Measurements from ENCODE around the gene MTARC1.

The MTARC1 gene

DNA sequence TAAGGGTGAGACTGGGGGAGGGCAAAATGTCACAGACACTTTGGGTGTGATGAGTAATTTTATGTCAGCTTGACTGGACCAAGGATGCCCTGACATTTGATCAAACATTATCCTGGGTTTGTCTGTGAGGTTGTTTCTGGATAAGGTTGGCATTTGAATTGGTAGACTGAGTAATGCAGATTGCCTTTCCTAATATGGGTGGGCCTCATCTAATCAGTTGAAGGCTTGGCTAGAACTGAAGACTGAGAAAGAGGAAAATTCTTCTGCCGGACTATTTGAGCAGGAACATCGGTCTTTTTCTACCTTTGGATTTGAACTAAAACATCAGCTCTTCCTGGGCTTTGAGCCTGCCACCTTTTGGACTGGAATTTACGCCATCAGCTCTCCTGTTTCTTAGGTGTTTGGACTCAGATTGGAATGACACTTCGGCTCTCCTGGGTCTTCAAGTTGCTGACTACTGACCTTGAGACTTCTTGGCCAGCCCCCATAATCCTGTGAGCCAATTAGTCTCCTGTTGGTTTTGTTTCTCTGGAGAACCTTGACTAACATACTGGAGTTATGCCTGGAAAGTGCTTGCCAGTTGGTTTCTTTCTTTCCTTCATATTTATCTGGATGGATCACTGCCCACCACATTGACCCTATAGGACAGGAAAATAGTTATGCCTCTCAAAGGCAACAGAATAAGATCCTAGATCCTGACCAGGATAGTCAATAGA is 47.6 kb downstream of the MTARC1 start:
- no peak for DNase-seq (ENCODE audit: low read depth)
